A549 (cell line): ENCODE measurements around the gene METTL3. TPM values are rescaled to one million over a fixed set of nuclear protein-coding genes. Genes with fewer than 3 reads are reported as not detected.

Experiments used
- ATAC-seq, 2 experiments: fragments of 200-7000 bp in 1 of 2; fragments of >200 bp in 1 of 2; cut with Nextera tagmentation in 1 of 2; cut with Tn5 transposase in 1 of 2; 3 replicates each; pipeline versions ENCODE4 v1.8.0 to v1.9.1; 2018 to 2020; ENCODE audit warnings: mild to moderate bottlenecking in 1 of 2, moderate library complexity in 1 of 2
- CTCF ChIA-PET: fragments of 300-600 bp; sonication (Branson Sonifier 250); formaldehyde crosslinking; extraction: SDS; loops from one replicate; lab custom pipeline; 2021; ENCODE audit warnings: antibody characterized with exemption, inconsistent platforms; lab: Yijun Ruan, JAX
- POLR2A ChIA-PET: fragments of 350-600 bp; formaldehyde crosslinking; extraction: SDS; loops from one replicate; lab custom pipeline; 2021; ENCODE audit warnings: antibody characterized with exemption, inconsistent platforms; lab: Yijun Ruan, JAX
- DNase-seq, 2 experiments: peaks; one replicate each; pipeline versions ENCODE4 v3.0.0 to v3.0.0-alpha.2; 2011 to 2016; ENCODE audit warnings: low read depth in 1 of 2, low spot score in 1 of 2
- FAIRE-seq: peaks from 2 replicates; lab custom pipeline; 2011; peaks lifted over from hg19 to GRCh38; lab: Jason Lieb, UNC
- H3K27ac ChIP-seq, 2 experiments: fragments of >200 bp; sonication (Bioruptor Twin); formaldehyde crosslinking; 3 replicates each; pipeline ENCODE4 v1.5.1; 2016 to 2017
- H3K4me1 ChIP-seq: fragments of >200 bp; sonication (Bioruptor Twin); formaldehyde crosslinking; 3 replicates; pipeline ENCODE4 v1.6.1; 2016
- H3K4me2 ChIP-seq: fragments of >200 bp; sonication (Bioruptor Twin); formaldehyde crosslinking; 3 replicates; pipeline ENCODE4 v1.6.1; 2016
- H3K4me3 ChIP-seq: fragments of >200 bp; sonication (Bioruptor Twin); formaldehyde crosslinking; 3 replicates; pipeline ENCODE4 v1.5.1; 2016
- H3K9me3 ChIP-seq: fragments of >200 bp; sonication (Bioruptor Twin); formaldehyde crosslinking; 3 replicates; pipeline ENCODE4 v1.6.1; 2016
- CBX8 ChIP-seq: fragments of 200-600 bp; sonication (generic); IDR thresholded peaks from 2 replicates; pipeline ENCODE4 v1.6.1; 2016
- CEBPB ChIP-seq, 2 experiments: fragments of >200 bp in 1 of 2; sonication (Bioruptor Twin) in 1 of 2; formaldehyde crosslinking in 1 of 2; IDR thresholded peaks; 2 replicates each; pipeline ENCODE4 v1.6.1; 2012 to 2016
- CHD2 ChIP-seq: fragments of 150-350 bp; IDR thresholded peaks from 2 replicates; pipeline ENCODE4 v1.6.1; 2014; ENCODE audit warnings: low read length; ENCODE audit not compliant: partially characterized antibody
- CTCF ChIP-seq: fragments of >200 bp; sonication (Bioruptor Twin); formaldehyde crosslinking; IDR thresholded peaks from 3 replicates; pipeline ENCODE4 v1.5.1; 2016
- EP300 ChIP-seq, 2 experiments: fragments of >200 bp; sonication (Bioruptor Twin); formaldehyde crosslinking; IDR thresholded peaks; 2 replicates in 1 of 2; 3 replicates in 1 of 2; pipeline ENCODE4 v1.6.1; 2016 to 2017
- FOSB ChIP-seq: fragments of 250-450 bp; sonication (Bioruptor Pico); IDR thresholded peaks from 2 replicates; pipeline ENCODE4 v1.5.0; 2020; ENCODE audit warnings: mild to moderate bottlenecking, moderate library complexity
- GATA3 ChIP-seq: IDR thresholded peaks from 2 replicates; pipeline ENCODE4 v1.6.1; 2012; ENCODE audit warnings: borderline replicate concordance
- HES2 ChIP-seq: fragments of >200 bp; sonication (Bioruptor Twin); formaldehyde crosslinking; IDR thresholded peaks from 2 replicates; pipeline ENCODE4 v1.6.1; 2016
- HMGXB4 ChIP-seq: fragments of 250-450 bp; sonication (Bioruptor Pico); IDR thresholded peaks from 2 replicates; pipeline ENCODE4 v1.5.0; 2021; ENCODE audit warnings: mild to moderate bottlenecking, moderate library complexity, borderline replicate concordance
- HOXA7 ChIP-seq: fragments of 250-450 bp; sonication (Bioruptor Pico); IDR thresholded peaks from 2 replicates; pipeline ENCODE4 v1.5.0; 2020; ENCODE audit warnings: mild to moderate bottlenecking, moderate library complexity
- HOXB5 ChIP-seq: fragments of 250-450 bp; sonication (Bioruptor Pico); IDR thresholded peaks from 2 replicates; pipeline ENCODE4 v1.5.0; 2020; ENCODE audit warnings: mild to moderate bottlenecking, moderate library complexity
- JUNB ChIP-seq: fragments of >200 bp; sonication (Bioruptor Twin); formaldehyde crosslinking; IDR thresholded peaks from 2 replicates; pipeline ENCODE4 v1.6.1; 2016
- NFE2L2 ChIP-seq: fragments of 150-350 bp; conservative IDR thresholded peaks from 2 replicates; pipeline ENCODE4 v1.6.1; 2014; ENCODE audit warnings: low read length
- NPAS2 ChIP-seq: fragments of 250-450 bp; sonication (Bioruptor Pico); IDR thresholded peaks from 2 replicates; pipeline ENCODE4 v1.8.0; 2022; ENCODE audit warnings: mild to moderate bottlenecking, moderate library complexity, borderline replicate concordance
- RARB ChIP-seq: fragments of 250-450 bp; sonication (Bioruptor Pico); IDR thresholded peaks from 2 replicates; pipeline ENCODE4 v1.8.0; 2021; ENCODE audit warnings: mild to moderate bottlenecking, moderate library complexity
- RNF2 ChIP-seq: fragments of 200-600 bp; sonication (generic); IDR thresholded peaks from 2 replicates; pipeline ENCODE4 v1.6.1; 2016; ENCODE audit warnings: low read depth, mild to moderate bottlenecking, antibody characterized with exemption, moderate library complexity, borderline replicate concordance
- ZC3H11A ChIP-seq: fragments of 450-650 bp; IDR thresholded peaks from 2 replicates; pipeline ENCODE4 v1.6.1; 2014; ENCODE audit warnings: antibody characterized with exemption, mild to moderate bottlenecking
- ZNF302 ChIP-seq: fragments of 250-450 bp; sonication (Bioruptor Pico); IDR thresholded peaks from 2 replicates; pipeline ENCODE4 v1.9.0; 2021; ENCODE audit warnings: inconsistent platforms, mild to moderate bottlenecking, moderate library complexity
- WGBS: methylation state at CpG from one replicate; pipeline ENCODE4 v1.1.6; 2017; ENCODE audit errors: missing lambda C conversion rate; 5-methylcytosine and 5-hydroxymethylcytosine counted together
- polyA plus RNA-seq, 4 experiments: library from polyadenylated mRNA; depleted of rRNA in 3 of 4; stranded (reverse); fragments of >200 nt; fragmentation: RNase III in 1 of 4; extraction: RNeasy Plus Mini Kit Qiagen cat#74134 plus additional on column Dnase treatment in 1 of 4; gene quantifications; 2 replicates in 3 of 4; 3 replicates in 1 of 4; pipeline ENCODE4 v1.2.3, GENCODE V29; 2011 to 2017
- TF ChIP-seq, protein P1 (sequence below): fragments of 250-450 bp; sonication (Bioruptor Pico); IDR thresholded peaks from 2 replicates; pipeline ENCODE4 v1.5.0; 2020; ENCODE audit warnings: low read depth, mild to moderate bottlenecking, moderate library complexity
- TF ChIP-seq, protein P2 (sequence below): fragments of 450-650 bp; IDR thresholded peaks from 2 replicates; pipeline ENCODE4 v1.6.1; 2014; ENCODE audit warnings: antibody characterized with exemption

METTL3 gene
- polyA plus RNA-seq, 2 of the 4 experiments (the other 2 are of a cell fraction): 63.2 to 103 TPM

DNA sequence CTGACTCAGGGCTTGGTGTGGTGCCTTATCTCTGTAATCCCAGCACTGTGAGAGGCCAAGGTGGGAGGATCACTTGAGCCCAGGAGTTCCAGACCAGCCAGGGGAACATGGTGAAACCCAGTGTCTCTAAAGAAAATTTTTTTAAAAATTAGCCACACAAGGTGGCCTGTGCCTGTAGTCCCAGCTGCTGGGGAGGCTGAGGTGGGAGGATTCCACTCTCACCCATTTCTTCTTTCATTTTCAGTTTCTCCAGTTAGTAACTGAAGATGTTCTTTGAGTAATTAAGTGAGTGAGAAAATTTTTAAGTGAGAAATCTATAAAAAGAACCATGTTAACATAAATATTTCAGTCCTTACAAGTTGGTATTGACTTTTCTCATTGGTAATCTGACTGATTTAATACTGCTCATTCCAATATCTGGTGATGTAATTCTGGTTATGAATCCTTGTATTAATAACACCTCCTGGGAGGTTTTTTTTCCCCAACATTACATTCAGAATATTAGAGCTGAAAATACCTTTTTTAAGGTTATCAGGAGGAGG lies 6.1 kb downstream of the METTL3 start:
- POLR2A ChIA-PET: no interaction called here
- CTCF ChIA-PET: interaction anchor here (1.4 to 2.4 kb wide), 2 partner anchors 10 to 28 kb away, joined by 3 to 9 read pairs; partner anchors contain the start of genes RAB2B and TOX4
- FAIRE-seq: no peak

DNA sequence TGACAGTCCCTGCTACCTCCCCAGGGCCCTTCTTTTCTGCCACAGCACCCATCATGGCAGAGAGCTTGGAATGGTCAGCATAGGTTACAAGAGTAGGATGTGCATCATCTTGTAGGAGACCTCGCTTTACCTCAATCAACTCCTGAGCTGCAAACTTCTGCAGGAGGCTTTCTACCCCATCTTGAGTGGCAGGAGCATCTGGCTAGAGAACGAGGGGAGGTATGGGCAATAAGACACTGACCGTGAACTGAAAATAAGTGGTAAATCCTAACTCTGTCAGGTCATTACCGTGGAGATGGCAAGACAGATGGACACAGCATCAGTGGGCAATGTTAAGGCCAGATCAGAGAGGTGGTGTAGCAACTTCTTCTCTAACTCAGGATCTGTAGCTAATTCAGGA lies 7.8 kb downstream of the METTL3 start:
- DNase-seq: no peak
- Histone ChIP-seq H3K4me3 (no peak overlapping the region), H3K27ac (no peak overlapping the region), H3K4me2 (no peak overlapping the region), H3K9me3 (no peaks in the 10 kb centered on the region), H3K4me1 (no peaks in the 10 kb centered on the region)
- ATAC-seq: no peak
- no peak for FAIRE-seq
- TF ChIP-seq CHD2 (no peak), CTCF (no peak), HOXB5 (no peak), ZNF302 (CRISPR knock-in tag) (no peak), RNF2 (no peak), NFE2L2 (no peak), HES2 (no peak), GATA3 (no peak)
- ChIA-PET CTCF (interaction anchor here (0.7 to 1.5 kb wide), 3 partner anchors 8 to 26 kb away, joined by 3 to 6 read pairs (median 4); partner anchors contain the start of genes RAB2B and TOX4), POLR2A (no interaction called here)
- WGBS: 91% methylated on average over 4 of the region's 4 CpGs

More for the DNA sequence above, 6.1 kb downstream of the METTL3 start:
- TF ChIP-seq FOSB (no peak), NFE2L2 (no peak), ZC3H11A (no peak), RARB (CRISPR knock-in tag) (no peak), HOXA7 (CRISPR knock-in tag) (no peak), GATA3 (no peak), EP300 (IDR thresholded peaks at IDR 0.05) (no peak), HOXB5 (no peak), NPAS2 (CRISPR knock-in tag) (no peak), JUNB (no peak), CBX8 (no peak), CEBPB (IDR thresholded peaks at IDR 0.05) (no peak), HMGXB4 (CRISPR knock-in tag) (no peak)
- TF ChIP-seq, protein P1, sequence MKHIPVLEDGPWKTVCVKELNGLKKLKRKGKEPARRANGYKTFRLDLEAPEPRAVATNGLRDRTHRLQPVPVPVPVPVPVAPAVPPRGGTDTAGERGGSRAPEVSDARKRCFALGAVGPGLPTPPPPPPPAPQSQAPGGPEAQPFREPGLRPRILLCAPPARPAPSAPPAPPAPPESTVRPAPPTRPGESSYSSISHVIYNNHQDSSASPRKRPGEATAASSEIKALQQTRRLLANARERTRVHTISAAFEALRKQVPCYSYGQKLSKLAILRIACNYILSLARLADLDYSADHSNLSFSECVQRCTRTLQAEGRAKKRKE (CRISPR knock-in tag): no peak
- TF ChIP-seq, protein P2, sequence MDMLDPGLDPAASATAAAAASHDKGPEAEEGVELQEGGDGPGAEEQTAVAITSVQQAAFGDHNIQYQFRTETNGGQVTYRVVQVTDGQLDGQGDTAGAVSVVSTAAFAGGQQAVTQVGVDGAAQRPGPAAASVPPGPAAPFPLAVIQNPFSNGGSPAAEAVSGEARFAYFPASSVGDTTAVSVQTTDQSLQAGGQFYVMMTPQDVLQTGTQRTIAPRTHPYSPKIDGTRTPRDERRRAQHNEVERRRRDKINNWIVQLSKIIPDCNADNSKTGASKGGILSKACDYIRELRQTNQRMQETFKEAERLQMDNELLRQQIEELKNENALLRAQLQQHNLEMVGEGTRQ: no peak
- no peak overlapping the region for H3K4me3 ChIP-seq
- no peaks in the 10 kb centered on the region for H3K9me3 ChIP-seq
- H3K4me2 ChIP-seq: no peak overlapping the region
- ATAC-seq: no peak
- H3K4me1 ChIP-seq: peaks cover 5% of the 10 kb centered on the region; the same call in 2 of the 3 replicates
- DNase-seq: no peak
- H3K27ac ChIP-seq: no peak overlapping the region
